ENCODE data around the gene FLT3. TPM values are rescaled to one million over a fixed set of nuclear protein-coding genes. Genes with fewer than 3 reads are reported as not detected.

The FLT3 gene
- total and polyA plus RNA-seq, 2 of the 13 experiments (the other 11 are each of a cell fraction or from before 2014, with no cell fraction given) = not detected

GRCh38 chr13:27985600-27985999 is 114.8 kb downstream of the FLT3 start:
- Histone ChIP-seq H3K27ac (ENCODE audit: extremely low read length, insufficient read depth, low read length) (no peak overlapping the region), H2AFZ (ENCODE audit: low read length) (no peak overlapping the region), H3K9me3 (ENCODE audit: low read length) (no peaks in the 10 kb centered on the region), H3K4me3 (replicated peaks in 1 of 3; ENCODE audit: insufficient read depth in 1 of 3, low read depth in 2 of 3, low read length in 3 of 3) (no peak overlapping the region), H3K27me3 (ENCODE audit: control insufficient read depth in 1 of 2, insufficient read depth in 2 of 2, low read length in 2 of 2) (peaks cover 7 to 14% of the 10 kb centered on the region in 2 experiments), H3K79me2 (ENCODE audit: insufficient read depth, low read length) (no peaks in the 10 kb centered on the region), H3K9ac (ENCODE audit: insufficient read depth, low read depth, low read length) (no peak overlapping the region), H3K4me1 (ENCODE audit: insufficient read depth, low read length) (peaks cover 9% of the 10 kb centered on the region), H4K20me1 (ENCODE audit: insufficient read depth, low read length) (no peaks in the 10 kb centered on the region), H3K36me3 (replicated peaks in 1 of 2; ENCODE audit: control insufficient read depth in 1 of 2, insufficient read depth in 2 of 2, low read length in 2 of 2) (no peaks in the 10 kb centered on the region), H3K4me2 (ENCODE audit: low read depth, low read length) (no peak overlapping the region)
- WGBS (ENCODE audit: low lambda C conversion rate) = 5% methylated on average over 1 of the region's 1 CpG
- in situ Hi-C loops (cut with HindIII; ENCODE audit: extremely low pct_ligation_motif_present, low pct_unique_long_range_greater_than_20kb) (loop anchor here (25.0 kb wide), 1 partner anchor 498 kb away; no protein-coding TSS in a partner anchor), intact Hi-C loops (cut with micrococcal nuclease; ENCODE audit: unreplicated experiment) (loop anchor here (2.0 to 10.0 kb wide), 2 partner anchors 25 to 1001 kb away; no protein-coding TSS in a partner anchor)
- no peak for ATAC-seq
- TF ChIP-seq ZNF629 (CRISPR knock-in tag; conservative IDR thresholded peaks at IDR 0.05) = peak; percentile 71
- no peak for TF ChIP-seq RNF2 (conservative IDR thresholded peaks at IDR 0.05; ENCODE audit: low read depth)
- no TSS peak for BruUV-seq (replicated peaks)
- POLR2A ChIA-PET = interaction anchor here (1.1 kb wide), 1 partner anchor 21 kb away, joined by 3 read pairs; no protein-coding TSS in a partner anchor
- DNase-seq (ENCODE audit: low spot score) = no peak
- FAIRE-seq = no peak
- CTCF ChIA-PET (ENCODE audit: low intra/inter-chr PET ratio, low total read pairs) = interaction anchor here (3.0 kb wide), 1 partner anchor 159 kb away, joined by 14 read pairs; no protein-coding TSS in a partner anchor

- no peaks in the 10 kb centered on the region for H3K9me3 ChIP-seq (ENCODE audit: low read length)
- no peak for ATAC-seq
- intact Hi-C loops (cut with micrococcal nuclease; ENCODE audit: unreplicated experiment) = loop anchor here (5.0 to 10.0 kb wide), 4 partner anchors 210 to 998 kb away; no protein-coding TSS in a partner anchor
- TF ChIP-seq ZBTB7B (CRISPR knock-in tag; IDR thresholded peaks at IDR 0.05) = no peak
- no peak for TF ChIP-seq BHLHE40 (IDR thresholded peaks at IDR 0.05; ENCODE audit: low read length)
- no peak for TF ChIP-seq GTF2F1 (IDR thresholded peaks at IDR 0.05; ENCODE audit: low read length)
- 0 out of 2 replicates have a peak, but pooled peaks have one; percentile 3 for TF ChIP-seq MAFF (IDR thresholded peaks at IDR 0.05; ENCODE audit: low read depth, low read length)
- no peak overlapping the region for H3K27ac ChIP-seq (ENCODE audit: extremely low read length, insufficient read depth, low read length)
- WGBS (ENCODE audit: low lambda C conversion rate) = 90% methylated on average over 2 of the region's 2 CpGs
- POLR2A ChIA-PET = no interaction called here
- H4K20me1 ChIP-seq (ENCODE audit: insufficient read depth, low read length) = no peaks in the 10 kb centered on the region
- FAIRE-seq = no peak
- peaks cover 13% of the 10 kb centered on the region for H3K4me1 ChIP-seq (ENCODE audit: insufficient read depth, low read length)
- no peak overlapping the region for H3K4me2 ChIP-seq (ENCODE audit: low read depth, low read length)
- no TSS peak for BruUV-seq (replicated peaks)
- H2AFZ ChIP-seq (ENCODE audit: low read length) = no peak overlapping the region
- no peaks in the 10 kb centered on the region for H3K79me2 ChIP-seq (ENCODE audit: insufficient read depth, low read length)
- DNase-seq (ENCODE audit: low spot score) = no peak
- H3K4me3 ChIP-seq (replicated peaks in 1 of 3; ENCODE audit: insufficient read depth in 1 of 3, low read depth in 2 of 3, low read length in 3 of 3) = no peak overlapping the region
- in situ Hi-C loops (cut with HindIII; ENCODE audit: extremely low pct_ligation_motif_present, low pct_unique_long_range_greater_than_20kb) = loop anchor here (5.0 to 25.0 kb wide), 2 partner anchors 150 to 495 kb away; no protein-coding TSS in a partner anchor
- peaks cover 9 to 40% of the 10 kb centered on the region in 2 experiments for H3K27me3 ChIP-seq (ENCODE audit: control insufficient read depth in 1 of 2, insufficient read depth in 2 of 2, low read length in 2 of 2)
- no peak overlapping the region for H3K9ac ChIP-seq (ENCODE audit: insufficient read depth, low read depth, low read length)
- CTCF ChIA-PET (ENCODE audit: low intra/inter-chr PET ratio, low total read pairs) = interaction anchor here (1.5 kb wide), 1 partner anchor 620 kb away, joined by 3 read pairs; no protein-coding TSS in a partner anchor
- H3K36me3 ChIP-seq (replicated peaks in 1 of 2; ENCODE audit: control insufficient read depth in 1 of 2, insufficient read depth in 2 of 2, low read length in 2 of 2) = no peaks in the 10 kb centered on the region
Measured at GRCh38 chr13:27982361-27982760, 118.0 kb downstream of the FLT3 start.
